CD4-positive, alpha-beta memory T cell (primary cell): ENCODE data around the gene ACTG1. TPM values are rescaled to one million over a fixed set of nuclear protein-coding genes. Genes with fewer than 3 reads are reported as not detected.

Experiments
- CTCF ChIA-PET: fragments of 350-600 bp; sonication (Branson Sonifier 250); formaldehyde crosslinking; loops from one replicate; lab custom pipeline; 2021; ENCODE audit warnings: inconsistent platforms; ENCODE audit not compliant: partially characterized antibody; lab: Charles Lee
- POLR2A ChIA-PET: fragments of 350-600 bp; sonication (Branson Sonifier 250); formaldehyde crosslinking; loops from one replicate; lab custom pipeline; 2021; ENCODE audit not compliant: partially characterized antibody; lab: Charles Lee
- DNase-seq, 5 donors: peaks; one replicate each; pipeline versions ENCODE4 v3.0.0 to v3.0.0-alpha.2; 2020 to 2022; ENCODE audit warnings: mixed read lengths in 1 of 5
- H3K27ac ChIP-seq: one replicate; pipeline ENCODE4 v1.7.0; 2013; ENCODE audit warnings: low read depth, low read length
- H3K27me3 ChIP-seq: 2 replicates; pipeline ENCODE4 v1.7.0; 2013; ENCODE audit warnings: mild to moderate bottlenecking, low read length, moderate library complexity; ENCODE audit not compliant: insufficient read depth
- H3K36me3 ChIP-seq: 2 replicates; pipeline ENCODE4 v1.7.0; 2013; ENCODE audit warnings: mild to moderate bottlenecking, low read length, moderate library complexity; ENCODE audit not compliant: insufficient read depth
- H3K4me1 ChIP-seq: 2 replicates; pipeline ENCODE4 v1.7.0; 2013; ENCODE audit warnings: mild to moderate bottlenecking, low read length, moderate library complexity; ENCODE audit not compliant: insufficient read depth
- H3K4me3 ChIP-seq, 2 donors: one replicate each; pipeline ENCODE4 v1.7.0; 2013; ENCODE audit warnings: low read length in 2 of 2, mild to moderate bottlenecking in 1 of 2
- H3K9me3 ChIP-seq, 2 donors: one replicate each; pipeline ENCODE4 v1.7.0; 2013; ENCODE audit warnings: low read length in 2 of 2, control low read depth in 1 of 2; ENCODE audit not compliant: control insufficient read depth in 1 of 2
- H3K27ac Mint-ChIP-seq, 7 donors: one replicate each; pipeline ENCODE4 v1.8.0; 2020 to 2021; ENCODE audit warnings: mixed read lengths in 7 of 7, mild to moderate bottlenecking in 6 of 7, inconsistent platforms in 3 of 7, moderate library complexity in 3 of 7
- H3K27me3 Mint-ChIP-seq, 2 donors: one replicate each; pipeline ENCODE4 v1.8.0; 2020 to 2021; ENCODE audit warnings: mixed read lengths in 2 of 2
- H3K36me3 Mint-ChIP-seq, 2 donors: one replicate each; pipeline ENCODE4 v1.8.0; 2020 to 2021; ENCODE audit warnings: mixed read lengths in 2 of 2, inconsistent platforms in 1 of 2, mild to moderate bottlenecking in 1 of 2
- H3K4me1 Mint-ChIP-seq, 4 donors: one replicate each; pipeline ENCODE4 v1.8.0; 2020 to 2021; ENCODE audit warnings: mixed read lengths in 4 of 4, mild to moderate bottlenecking in 1 of 4
- H3K4me3 Mint-ChIP-seq, 8 donors: one replicate each; pipeline ENCODE4 v1.8.0; 2020 to 2021; ENCODE audit warnings: mixed read lengths in 8 of 8, mild to moderate bottlenecking in 7 of 8, moderate library complexity in 6 of 8, inconsistent platforms in 3 of 8
- H3K9me3 Mint-ChIP-seq, 8 donors: one replicate each; pipeline ENCODE4 v1.8.0; 2020 to 2021; ENCODE audit warnings: mixed read lengths in 8 of 8, mild to moderate bottlenecking in 5 of 8, inconsistent platforms in 3 of 8, moderate library complexity in 1 of 8
- intact Hi-C: fragments of 100-400 bp; cut with micrococcal nuclease; formaldehyde crosslinking; loops from one replicate; pipeline ENCODE4 v1.15.1; 2023
- polyA plus RNA-seq, 2 donors: library from polyadenylated mRNA; unstranded; fragments of 300-500 nt; fragmentation: Illumina TruSeq; gene quantifications; one replicate each; pipeline ENCODE4 v1.2.3, GENCODE V29; 2021
- total RNA-seq, 2 experiments: library from RNA; stranded (reverse); gene quantifications; one replicate each; pipeline ENCODE4 v1.2.3, GENCODE V29; 2021

The ACTG1 gene
- total and polyA plus RNA-seq, 4 experiments from 2014 or later = 1,031 to 1,651 (median 1,188) TPM

DNA sequence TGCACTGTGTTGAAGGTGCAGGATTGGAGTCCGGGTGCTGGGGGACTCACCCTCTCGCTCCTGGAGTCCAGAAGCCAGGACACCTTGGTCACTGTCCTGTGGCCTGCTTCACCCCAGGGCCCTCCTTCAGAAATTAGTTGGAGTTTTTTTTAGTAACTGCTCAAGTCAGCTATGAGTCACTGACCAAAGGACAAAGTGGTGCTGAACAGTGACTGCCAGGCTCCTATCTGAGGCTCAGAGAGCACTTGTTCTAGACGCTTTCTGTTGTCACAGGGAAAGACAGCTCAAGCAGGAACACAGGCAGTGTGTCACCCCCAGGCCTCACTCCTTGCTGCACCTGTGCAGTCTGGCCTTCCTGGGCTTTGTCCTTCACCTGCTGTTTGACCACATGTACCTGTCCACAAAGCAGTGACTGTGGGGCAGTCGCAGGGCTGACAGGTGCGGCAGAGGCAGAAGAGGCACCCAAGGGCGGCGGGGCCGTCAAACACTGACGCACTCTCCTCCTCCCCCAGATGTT, 43.6 kb upstream of the ACTG1 start:
- Mint-ChIP-seq H3K36me3 (peaks cover 10 to 33% of the 10 kb centered on the region in 2 donors), H3K4me3 (no peak overlapping the region)
- intact Hi-C loops = no loop called here

GRCh38 chr17:81553616-81554181, 41.1 kb upstream of the ACTG1 start:
- Mint-ChIP-seq H3K9me3 (peaks cover 0 to 2% (median 0%) of the 10 kb centered on the region in 8 donors), H3K27ac (peak overlapping the region; percentile 91 to 97 (median 94)), H3K36me3 (peaks cover 11 to 37% of the 10 kb centered on the region in 2 donors), H3K27me3 (no peaks in the 10 kb centered on the region), H3K4me3 (peak overlapping the region; percentile 89 to 93 (median 90)), H3K4me1 (peaks cover 17 to 43% (median 28%) of the 10 kb centered on the region in 4 donors)
- ChIA-PET CTCF (no interaction called here), POLR2A (interaction anchor here (1.2 to 9.1 kb wide), 6 partner anchors 10 to 315 kb away, joined by 3 to 138 read pairs (median 4); partner anchors contain the start of genes ACTG1, NDUFAF8 and TEPSIN)
- no peak for DNase-seq
- intact Hi-C loops = loop anchor here (1.0 to 5.0 kb wide), 5 partner anchors 34 to 279 kb away; partner anchors contain the start of genes MCRIP1 and SLC38A10
- peaks cover 16% of the 10 kb centered on the region for H3K36me3 ChIP-seq
- peak overlapping the region; percentile 81 for H3K4me3 ChIP-seq
- peaks cover 24% of the 10 kb centered on the region for H3K4me1 ChIP-seq
- H3K9me3 ChIP-seq = no peaks in the 10 kb centered on the region
- no peaks in the 10 kb centered on the region for H3K27me3 ChIP-seq
- peak overlapping the region; percentile 64 for H3K27ac ChIP-seq

More for the DNA sequence above, 43.6 kb upstream of the ACTG1 start:
- no peak overlapping the region for H3K4me3 ChIP-seq
- no peak overlapping the region for H3K27ac ChIP-seq
- peaks cover 0 to 2% (median 0%) of the 10 kb centered on the region in 8 donors for H3K9me3 Mint-ChIP-seq
- ChIA-PET POLR2A (interaction anchor here (9.1 kb wide), 1 partner anchor 44 kb away, joined by 138 read pairs; the partner anchor contains the start of gene ACTG1), CTCF (no interaction called here)
- H3K4me1 ChIP-seq = peaks cover 20% of the 10 kb centered on the region
- no peaks in the 10 kb centered on the region for H3K27me3 ChIP-seq
- H3K27ac Mint-ChIP-seq = no peak overlapping the region
- no peaks in the 10 kb centered on the region for H3K27me3 Mint-ChIP-seq
- peaks cover 7% of the 10 kb centered on the region for H3K36me3 ChIP-seq
- DNase-seq = no peak
- no peaks in the 10 kb centered on the region for H3K9me3 ChIP-seq
- H3K4me1 Mint-ChIP-seq = peaks cover 11 to 24% (median 17%) of the 10 kb centered on the region in 4 donors

GRCh38 chr17:81553018-81553615, 40.5 kb upstream of the ACTG1 start:
- no peaks in the 10 kb centered on the region for H3K9me3 ChIP-seq
- POLR2A ChIA-PET = interaction anchor here (0.8 to 9.1 kb wide), 21 partner anchors 8 to 1099 kb away, joined by 3 to 138 read pairs (median 4); partner anchors contain the start of genes ACTG1, ARL16, CEP131 and HGS
- H3K4me3 ChIP-seq = peak overlapping the region; percentile 81
- no peaks in the 10 kb centered on the region for H3K27me3 ChIP-seq
- peaks cover 24% of the 10 kb centered on the region for H3K4me1 ChIP-seq
- Mint-ChIP-seq H3K27ac (peak overlapping the region; percentile 91 to 97 (median 94)), H3K36me3 (peaks cover 8 to 34% of the 10 kb centered on the region in 2 donors), H3K4me3 (peak overlapping the region; percentile 89 to 93 (median 90)), H3K27me3 (no peaks in the 10 kb centered on the region), H3K9me3 (peaks cover 0 to 2% (median 0%) of the 10 kb centered on the region in 8 donors), H3K4me1 (peaks cover 17 to 43% (median 28%) of the 10 kb centered on the region in 4 donors)
- H3K36me3 ChIP-seq = peaks cover 13% of the 10 kb centered on the region
- CTCF ChIA-PET = interaction anchor here (0.8 to 1.7 kb wide), 3 partner anchors 33 to 48 kb away, joined by 3 to 10 read pairs (median 6); no protein-coding TSS in a partner anchor
- DNase-seq = peak; percentile 77 to 91 (median 77)
- intact Hi-C loops = loop anchor here (1.0 to 5.0 kb wide), 5 partner anchors 34 to 280 kb away; partner anchors contain the start of genes MCRIP1 and SLC38A10
- peak overlapping the region; percentile 64 for H3K27ac ChIP-seq

- Mint-ChIP-seq H3K4me1 (peaks cover 17 to 43% (median 28%) of the 10 kb centered on the region in 4 donors), H3K36me3 (peaks cover 8 to 33% of the 10 kb centered on the region in 2 donors), H3K27me3 (no peaks in the 10 kb centered on the region), H3K27ac (peak within 1 kb of the TSS; percentile 91 to 97 (median 94)), H3K4me3 (peak within 1 kb of the TSS; percentile 89 to 93 (median 90)), H3K9me3 (no peaks in the 10 kb centered on the region)
- H3K9me3 ChIP-seq = no peaks in the 10 kb centered on the region
- H3K4me1 ChIP-seq = peaks cover 24% of the 10 kb centered on the region
- peaks cover 16% of the 10 kb centered on the region for H3K36me3 ChIP-seq
- ChIA-PET POLR2A (interaction anchor here (0.8 to 9.1 kb wide), 21 partner anchors 9 to 1098 kb away, joined by 3 to 138 read pairs (median 4); partner anchors contain the start of genes ACTG1, ARL16, CEP131 and HGS), CTCF (interaction anchor here (0.8 to 1.7 kb wide), 4 partner anchors 33 to 49 kb away, joined by 3 to 10 read pairs (median 4); no protein-coding TSS in a partner anchor)
- peak; percentile 79 to 90 (median 87) for DNase-seq
- peak within 1 kb of the TSS; percentile 64 for H3K27ac ChIP-seq
- no peaks in the 10 kb centered on the region for H3K27me3 ChIP-seq
- peak within 1 kb of the TSS; percentile 81 for H3K4me3 ChIP-seq
- intact Hi-C loops = loop anchor here (1.0 to 5.0 kb wide), 6 partner anchors 33 to 280 kb away; partner anchors contain the start of genes MCRIP1 and SLC38A10
Observed at GRCh38 chr17:81552244-81553017, 39.8 kb upstream of the ACTG1 start, which contains the start of gene FAAP100. FAAP100 (minus strand) TSS chr17:81552353; CDS start chr17:81552330, 23 bp downstream.

- peak overlapping the region; percentile 64 for H3K27ac ChIP-seq
- peak in 1 of 5 donors; percentile 14 for DNase-seq
- CTCF ChIA-PET = interaction anchor here (1.0 to 1.7 kb wide), 3 partner anchors 32 to 43 kb away, joined by 3 to 10 read pairs (median 6); no protein-coding TSS in a partner anchor
Observed at GRCh38 chr17:81551458-81552243, 39.1 kb upstream of the ACTG1 start.

More at GRCh38 chr17:81551458-81552243, 39.1 kb upstream of the ACTG1 start:
- H3K27me3 Mint-ChIP-seq = no peaks in the 10 kb centered on the region
- peaks cover 17 to 43% (median 28%) of the 10 kb centered on the region in 4 donors for H3K4me1 Mint-ChIP-seq
- peak overlapping the region; percentile 86 to 92 (median 88) for H3K4me3 Mint-ChIP-seq
- intact Hi-C loops = loop anchor here (1.0 to 5.0 kb wide), 5 partner anchors 37 to 281 kb away; partner anchors contain the start of genes MCRIP1 and SLC38A10
- peaks cover 4 to 29% of the 10 kb centered on the region in 2 donors for H3K36me3 Mint-ChIP-seq
- H3K36me3 ChIP-seq = peaks cover 20% of the 10 kb centered on the region
- no peaks in the 10 kb centered on the region for H3K9me3 Mint-ChIP-seq
- peaks cover 24% of the 10 kb centered on the region for H3K4me1 ChIP-seq
- peak overlapping the region in 6 of 7 donors; percentile 36 to 92 (median 76) for H3K27ac Mint-ChIP-seq
- no peaks in the 10 kb centered on the region for H3K27me3 ChIP-seq
- peak overlapping the region; percentile 7 to 81 for H3K4me3 ChIP-seq
- POLR2A ChIA-PET = interaction anchor here (0.9 to 9.1 kb wide), 16 partner anchors 8 to 530 kb away, joined by 3 to 138 read pairs (median 5); partner anchors contain the start of genes ACTG1, ARL16, CEP131 and HGS
- no peaks in the 10 kb centered on the region for H3K9me3 ChIP-seq
